GM18498 (cell line): ENCODE data around the gene RTCA.
"Not testable (repeated sequence)": the region's sequence is repeated elsewhere in the genome, so short reads cannot be mapped to it uniquely, and the experiment has no call there.

Source experiments
- ATAC-seq: cut with Tn5 transposase; IDR thresholded peaks from one replicate; pipeline ENCODE4 v1.9.1; 2021; ENCODE audit warnings: mild to moderate bottlenecking, moderate library complexity; ENCODE audit not compliant: unreplicated experiment

RTCA gene

DNA sequence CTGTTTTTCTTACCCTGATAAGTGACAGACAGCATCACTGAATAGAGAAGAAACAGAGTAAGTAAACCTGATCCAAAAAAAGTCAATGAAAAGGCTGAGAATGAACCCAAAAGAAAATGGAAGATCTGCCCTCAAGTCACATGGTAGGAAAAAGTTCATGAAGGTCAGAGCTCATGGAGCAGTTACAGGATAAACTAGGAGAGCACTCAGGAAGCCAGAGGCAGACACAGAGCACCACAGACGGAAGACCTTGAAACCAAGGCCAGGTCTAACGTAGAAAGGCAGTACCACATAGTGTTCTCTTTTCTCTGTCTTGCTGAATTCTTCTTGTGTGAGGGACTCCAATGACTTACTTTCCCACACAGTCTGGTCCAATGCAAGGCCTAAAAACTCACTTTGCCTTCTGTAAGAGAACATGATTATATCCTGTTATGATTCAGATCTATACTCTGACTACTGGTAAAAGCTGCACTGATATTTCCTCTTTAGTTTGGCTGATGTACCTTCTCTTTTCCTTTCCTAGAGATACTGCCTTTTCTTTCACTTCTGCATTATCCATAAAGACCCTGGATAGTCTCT, 40.8 kb downstream of the RTCA start:
- ATAC-seq = no peak

DNA sequence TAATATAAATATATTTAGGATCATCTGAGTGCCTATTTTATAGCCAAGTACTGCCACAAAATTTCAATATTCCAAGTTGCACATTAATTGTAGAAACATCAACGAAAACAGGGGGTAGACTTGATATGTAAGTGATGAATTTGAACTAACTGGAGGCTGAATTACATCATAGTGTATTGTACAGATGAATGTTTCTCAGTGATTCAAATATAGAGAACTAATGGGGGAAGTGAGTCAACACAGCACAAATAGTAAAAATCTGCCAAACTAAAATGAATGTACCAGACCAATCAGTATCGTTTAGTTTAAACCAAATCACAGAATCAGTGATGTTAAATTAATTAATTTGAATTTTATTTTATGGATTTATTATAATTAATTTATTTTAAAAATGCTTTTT, 42.8 kb downstream of the RTCA start:
- ATAC-seq = no peak

DNA sequence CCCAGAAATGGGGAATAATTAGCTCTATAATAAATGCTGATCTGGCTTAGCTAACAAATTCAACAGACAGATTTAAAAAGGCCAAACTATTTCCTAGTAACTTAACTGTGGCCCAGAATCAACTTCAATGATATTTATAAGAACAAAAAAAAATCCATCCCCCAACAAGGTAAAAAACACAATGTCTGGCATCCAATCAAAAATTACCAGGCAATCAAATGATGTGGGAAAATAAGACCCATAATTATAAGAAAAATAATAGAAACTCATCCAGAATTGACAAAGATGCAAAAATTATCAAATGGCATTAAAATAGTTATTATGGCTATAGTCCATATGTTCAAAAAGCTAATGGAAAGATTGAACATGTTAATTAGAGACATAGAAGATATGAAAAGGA, 43.8 kb downstream of the RTCA start:
- no peak for ATAC-seq

DNA sequence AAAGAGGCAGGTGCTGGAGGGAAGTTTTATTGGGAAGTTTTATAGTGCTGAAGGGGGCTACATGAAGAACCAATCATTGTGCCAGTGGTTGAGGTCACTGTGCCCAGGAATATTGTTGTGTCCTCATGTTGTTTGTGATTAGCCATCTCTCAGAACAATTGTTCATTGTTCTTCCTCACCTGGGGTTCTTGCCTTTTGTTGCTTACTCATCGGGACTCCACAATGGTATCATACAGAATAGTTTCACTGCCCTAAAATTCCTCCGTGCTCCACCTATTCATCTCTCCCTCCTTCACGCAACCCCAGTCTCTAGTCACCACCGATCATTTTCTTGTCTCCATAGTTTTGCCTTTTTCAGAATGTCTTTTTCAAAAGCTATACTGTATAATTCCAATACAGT, 47.4 kb downstream of the RTCA start:
- no peak for ATAC-seq

DNA sequence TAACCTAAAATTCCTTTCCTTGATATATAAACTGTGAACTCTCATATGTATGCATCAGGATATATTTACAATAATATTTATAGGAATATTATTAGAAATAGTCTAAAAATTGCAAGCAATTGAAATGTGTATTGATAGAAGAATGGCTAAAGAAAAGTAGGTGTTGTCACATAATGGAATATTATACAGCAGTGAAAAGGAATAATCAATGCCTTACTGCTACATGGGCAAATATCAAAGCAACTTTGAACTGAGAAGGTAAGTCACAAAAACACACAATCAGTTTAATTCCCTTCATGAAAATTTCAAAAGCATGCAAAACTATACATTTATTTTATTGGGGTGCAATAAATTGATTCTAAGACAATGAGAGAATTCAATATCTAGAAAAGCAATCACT, 50.6 kb downstream of the RTCA start:
- no peak for ATAC-seq

DNA sequence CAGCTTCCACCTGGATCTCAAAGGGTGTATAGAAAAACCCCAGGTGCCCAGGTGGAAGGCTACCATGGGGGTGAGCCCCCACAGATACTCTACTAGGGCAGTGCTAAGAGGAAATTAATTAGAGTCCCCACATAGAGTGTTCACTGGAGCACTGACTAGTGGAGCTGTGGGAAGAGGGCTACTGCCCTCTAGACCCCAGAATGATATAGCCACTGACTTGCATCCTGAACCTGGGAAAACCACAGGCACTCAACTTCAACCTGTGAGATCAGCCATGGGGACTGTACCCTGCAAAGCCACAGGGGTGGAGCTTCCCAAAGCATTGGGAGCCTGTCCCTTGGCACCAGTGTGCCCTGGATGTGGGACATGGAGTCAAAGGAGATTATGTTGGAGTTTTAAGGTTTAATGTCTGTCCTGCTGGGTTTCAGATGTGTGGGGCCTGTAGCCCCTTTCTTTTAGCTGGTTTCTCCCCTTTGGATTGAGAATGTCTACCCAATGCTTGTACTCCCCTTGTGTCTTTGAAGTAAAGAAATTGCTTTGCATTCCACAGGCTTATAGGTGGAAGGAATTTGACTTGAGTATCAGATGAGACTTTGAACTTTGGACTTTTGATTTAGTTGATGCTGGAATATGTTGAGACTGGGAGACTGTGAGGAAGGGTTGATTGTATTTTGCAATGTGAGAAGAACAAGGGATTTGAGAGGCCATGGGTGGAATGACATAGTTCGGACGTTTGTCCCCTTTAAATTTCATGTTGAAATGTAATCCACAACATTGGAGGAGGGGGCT, 54.5 kb downstream of the RTCA start:
- ATAC-seq = no peak

DNA sequence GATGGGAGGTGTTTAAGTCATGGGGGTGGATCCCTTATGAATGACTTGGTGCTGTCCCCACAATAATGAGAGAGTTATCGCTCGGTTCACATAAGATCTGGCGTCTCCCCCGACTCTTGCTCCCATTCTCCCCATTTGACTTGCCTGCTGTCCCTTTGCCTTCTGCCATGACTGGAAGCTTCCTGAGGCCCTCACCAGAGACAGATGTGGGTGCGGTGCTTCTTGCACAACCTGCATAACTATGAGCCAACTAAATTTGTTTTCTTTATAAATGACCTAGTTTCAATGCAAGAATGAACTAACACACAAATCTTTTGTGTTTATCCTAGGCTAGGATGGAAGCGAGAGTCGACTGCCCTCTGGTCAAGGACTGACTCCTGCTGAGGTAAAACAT, 55.1 kb downstream of the RTCA start:
- ATAC-seq = no peak

DNA sequence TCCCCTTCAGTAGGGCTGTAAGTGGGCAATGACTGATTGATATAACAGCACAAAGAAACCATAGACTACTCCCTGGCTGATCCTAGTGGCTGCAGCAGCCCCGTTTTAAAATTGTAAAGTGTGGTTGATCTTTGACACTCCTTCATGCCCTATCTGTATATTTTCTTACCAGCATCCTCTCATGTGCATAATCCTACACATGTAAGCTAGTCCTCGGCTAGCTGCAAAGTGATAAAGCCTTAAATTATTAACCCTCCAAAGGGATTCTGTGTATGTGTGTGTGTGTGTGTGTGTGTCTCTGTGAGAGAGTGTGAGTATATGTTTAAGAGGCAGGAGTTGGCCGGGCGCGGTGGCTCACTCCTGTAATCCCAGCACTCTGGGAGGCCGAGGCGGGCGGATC, 55.5 kb downstream of the RTCA start:
- no peak for ATAC-seq

DNA sequence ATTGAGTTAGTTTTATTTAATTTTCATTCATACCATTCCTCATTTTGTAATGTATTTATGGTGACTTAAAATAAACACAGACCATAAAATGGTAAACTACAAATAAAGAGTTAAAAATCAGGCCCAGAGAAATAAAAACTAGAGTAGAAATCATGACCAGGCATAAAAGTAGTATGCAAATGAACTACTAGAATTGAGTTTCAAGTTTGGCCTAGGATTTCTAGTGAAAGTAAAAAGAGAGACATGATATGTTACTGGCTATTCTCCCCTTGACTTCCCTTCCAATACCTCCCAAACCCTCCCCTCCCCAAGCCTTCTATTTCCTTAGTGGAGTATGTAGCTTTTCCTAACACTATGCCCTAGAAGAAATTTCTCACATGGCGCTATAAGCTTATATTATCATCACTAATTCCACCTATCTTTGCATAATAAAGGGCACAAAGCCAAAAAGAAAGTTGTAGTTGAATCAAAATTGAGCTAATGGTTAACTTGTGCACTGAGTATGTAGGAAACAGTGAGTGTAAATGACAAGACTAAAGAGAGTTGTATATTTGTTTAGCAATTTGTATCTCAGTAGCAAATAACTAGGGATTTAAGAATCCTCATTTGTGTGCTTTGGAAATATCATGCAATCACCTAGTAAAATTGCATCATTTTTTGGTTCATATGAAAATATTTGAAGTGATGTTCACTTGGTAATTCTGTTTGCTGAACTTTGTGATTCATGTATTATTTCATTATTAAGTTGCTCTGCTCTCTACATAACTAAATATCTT, 56.6 kb downstream of the RTCA start:
- ATAC-seq = no peak

DNA sequence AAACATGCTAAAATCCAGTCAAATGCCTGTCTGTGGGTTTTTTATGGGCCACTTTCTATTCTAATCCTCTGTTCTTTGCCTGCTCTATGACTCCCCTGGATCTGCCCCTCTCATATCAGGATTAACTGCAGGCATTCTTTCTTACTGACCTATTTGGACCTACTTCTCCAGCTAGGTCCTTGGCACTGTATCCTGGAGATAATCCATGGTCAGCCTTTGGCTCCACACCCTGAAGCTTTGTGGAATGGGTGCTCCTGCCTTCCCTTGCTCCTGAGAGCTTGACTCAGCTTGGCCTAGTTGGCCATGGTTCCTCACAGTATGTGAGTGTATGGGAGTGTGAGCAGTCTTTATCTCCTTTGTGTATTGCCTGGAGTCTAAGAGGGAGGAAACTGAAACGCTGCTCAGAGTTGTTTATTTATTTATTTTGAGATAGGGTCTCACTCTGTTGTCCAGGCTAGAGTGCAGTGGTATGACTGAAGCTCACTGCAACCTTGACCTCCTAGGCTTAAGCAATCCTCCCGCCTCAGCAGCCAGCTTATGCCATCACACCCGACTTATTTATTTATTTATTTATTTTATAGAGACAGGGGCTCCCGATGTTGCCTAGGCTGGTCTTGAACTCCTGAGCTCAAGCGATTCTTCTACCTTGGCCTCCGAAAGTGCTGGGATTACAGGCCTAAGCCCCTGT, 57.5 kb downstream of the RTCA start:
- no peak for ATAC-seq

DNA sequence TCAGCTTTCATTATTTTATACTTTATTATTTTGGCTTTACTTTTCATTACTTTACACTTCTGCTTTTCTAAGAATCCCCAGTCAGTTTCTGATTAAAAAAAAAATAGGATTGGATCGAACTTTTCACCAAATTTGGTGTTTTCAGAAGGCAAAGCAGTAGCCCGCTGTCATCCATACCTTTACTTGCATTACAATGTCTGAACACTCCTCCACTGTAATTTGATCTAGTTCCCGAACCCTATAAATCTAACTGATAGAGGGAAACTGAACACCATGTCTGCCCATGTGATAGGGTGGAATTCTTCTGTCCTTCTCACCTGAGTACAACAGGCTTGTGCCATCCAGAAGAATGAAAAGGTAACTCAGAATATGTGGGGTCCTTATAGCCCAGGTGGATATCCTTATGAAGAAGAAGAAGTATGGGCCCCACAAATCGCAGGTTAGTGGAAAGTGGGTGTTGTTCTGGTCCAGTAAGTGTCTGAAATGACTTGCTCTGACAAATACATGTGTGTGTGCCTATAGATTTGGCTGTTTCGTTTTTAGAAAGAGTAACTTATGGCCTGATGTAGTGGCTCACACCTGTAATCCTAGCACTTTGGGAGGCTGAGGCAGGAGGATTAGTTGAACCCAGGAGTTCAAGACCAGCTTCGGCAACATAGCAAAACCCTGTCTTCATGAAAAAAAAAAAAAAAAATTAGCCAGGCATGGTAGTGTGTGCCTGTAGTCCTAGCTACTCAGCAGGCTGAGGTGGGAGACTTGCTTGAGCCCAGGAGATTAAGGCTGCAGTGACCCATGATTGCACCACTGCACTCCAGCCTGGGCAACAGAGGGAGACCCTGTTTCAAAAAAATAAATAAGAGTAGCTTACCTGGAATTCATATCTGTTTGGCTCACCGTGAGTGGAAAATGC, 59.7 kb downstream of the RTCA start:
- no peak for ATAC-seq

DNA sequence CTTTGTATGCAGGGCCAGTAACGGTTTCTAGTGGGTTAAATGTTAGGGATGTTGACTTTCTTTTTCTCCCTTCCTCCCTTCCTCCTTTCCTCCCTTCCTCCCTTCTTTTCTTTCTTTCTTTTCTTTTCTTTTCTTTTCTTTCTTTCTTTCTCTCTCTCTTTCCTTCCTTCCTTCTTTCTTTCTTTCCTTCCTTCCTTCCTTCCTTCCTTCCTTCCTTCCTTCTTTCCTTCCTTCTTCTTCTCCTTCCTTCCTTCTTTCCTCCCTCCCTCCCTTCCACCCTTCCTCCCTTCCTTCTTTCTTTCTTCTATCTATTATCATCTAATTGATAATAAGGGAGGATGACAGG, 60.3 kb downstream of the RTCA start:
- ATAC-seq = not testable (repeated sequence)

DNA sequence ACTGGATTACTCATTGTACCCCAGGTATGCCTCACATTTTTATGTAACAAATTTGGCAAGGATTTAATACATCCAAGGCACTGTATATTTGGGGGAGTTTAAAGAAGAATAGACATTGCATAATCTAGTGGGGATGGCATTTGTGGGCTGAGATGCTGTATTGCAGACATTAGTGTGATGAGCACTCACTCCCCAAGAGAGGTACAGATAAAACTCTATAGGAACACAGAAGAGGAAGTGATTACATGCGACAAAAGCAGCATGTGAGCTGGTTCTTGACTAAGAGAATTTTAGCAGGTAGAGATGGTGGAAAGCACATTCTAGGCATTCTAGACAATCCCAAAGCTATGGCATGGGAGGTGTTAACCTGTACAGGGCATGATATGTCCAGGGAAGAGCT, 62.1 kb downstream of the RTCA start:
- ATAC-seq = no peak

DNA sequence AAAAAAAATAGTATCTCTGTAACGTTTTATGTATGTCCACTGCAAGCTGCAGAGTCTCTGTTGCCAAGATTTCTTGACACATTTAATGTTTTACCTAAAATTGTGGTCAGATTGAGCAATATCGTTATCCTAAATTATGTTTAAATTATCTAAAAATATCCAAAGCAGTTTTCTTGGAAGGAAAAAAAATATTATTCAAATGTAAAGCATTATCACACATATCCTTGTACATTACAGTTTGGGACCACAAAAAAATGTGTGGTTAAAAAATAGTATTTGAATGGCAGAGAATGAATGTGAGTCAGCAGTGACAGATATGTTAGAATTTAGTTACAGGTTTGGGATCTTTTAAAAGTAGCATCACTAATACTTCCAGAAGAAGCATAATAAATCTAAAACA, 65.1 kb downstream of the RTCA start:
- not testable (repeated sequence) for ATAC-seq

DNA sequence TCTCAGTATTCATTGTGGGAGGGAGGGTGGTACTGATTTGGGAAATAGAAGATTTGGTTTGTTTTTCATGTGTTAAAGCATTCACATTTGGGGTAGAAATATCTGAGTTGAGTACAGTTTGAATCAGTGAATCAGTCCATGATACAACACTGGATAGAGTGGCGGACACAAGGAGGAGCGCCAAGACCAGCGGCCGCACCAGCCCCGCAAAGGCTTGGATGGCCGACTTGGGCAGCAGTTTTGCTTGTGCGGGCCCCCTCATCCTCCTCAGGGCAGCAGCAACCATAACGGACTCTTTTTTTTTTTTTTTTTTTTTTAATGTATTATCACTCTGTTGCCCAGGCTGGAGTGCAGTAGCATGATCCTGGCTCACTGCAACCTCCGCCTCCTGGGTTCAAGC, 66.3 kb downstream of the RTCA start:
- no peak for ATAC-seq

DNA sequence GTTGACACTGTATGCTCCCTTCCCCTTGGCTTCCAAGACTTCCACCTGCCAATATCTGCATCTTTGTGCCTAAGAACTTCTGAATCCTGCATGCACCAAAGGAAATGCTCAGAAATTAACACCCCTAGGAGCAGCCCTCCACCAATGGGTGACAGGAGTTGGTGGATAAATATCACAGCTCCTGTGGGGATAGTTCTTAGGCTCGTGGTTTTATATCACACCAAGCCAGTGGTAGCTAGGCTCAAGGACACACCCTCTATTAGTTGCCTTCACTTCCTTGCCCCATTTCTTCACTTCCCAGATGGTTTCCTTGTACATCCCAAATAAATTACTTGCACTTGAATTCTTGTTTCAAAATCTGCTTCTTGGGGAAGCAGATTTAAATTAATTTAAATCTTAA, 69.4 kb downstream of the RTCA start:
- no peak for ATAC-seq

DNA sequence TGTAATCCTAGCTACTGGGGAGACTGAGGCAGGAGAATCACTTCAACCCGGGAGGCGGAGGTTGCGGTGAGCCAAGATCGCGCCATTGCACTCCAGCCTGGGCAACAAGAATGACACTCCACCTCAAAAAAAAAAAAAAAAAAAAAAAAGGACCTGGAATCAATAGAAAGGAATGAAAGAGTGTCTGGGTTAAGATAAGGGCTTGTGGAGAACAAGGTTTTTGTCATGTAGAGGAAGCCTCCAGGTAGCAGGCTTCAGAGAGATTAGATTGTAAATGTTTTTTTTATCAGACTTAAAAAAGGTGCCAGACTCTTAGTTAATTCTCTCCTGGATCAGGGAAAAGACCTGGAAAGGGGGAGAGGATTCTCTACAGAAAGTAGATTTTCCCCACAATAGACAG, 71.9 kb downstream of the RTCA start:
- ATAC-seq = not testable (repeated sequence)

DNA sequence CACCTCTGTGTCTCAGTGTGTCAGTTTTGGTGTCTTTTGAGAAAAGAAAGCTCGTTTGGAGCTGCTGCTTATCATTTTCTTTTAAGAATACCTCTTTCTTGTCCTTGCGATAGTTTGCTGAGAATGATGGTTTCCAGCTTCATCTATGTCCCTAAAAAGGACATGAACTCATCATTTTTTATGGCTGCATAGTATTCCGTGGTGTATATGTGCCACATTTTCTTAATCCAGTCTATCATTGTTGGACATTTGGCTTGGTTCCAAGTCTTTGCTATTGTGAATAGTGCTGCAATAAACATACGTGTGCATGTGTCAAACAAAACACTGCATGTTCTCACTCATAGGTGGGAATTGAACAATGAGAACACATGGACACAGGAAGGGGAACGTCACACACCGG, 73.7 kb downstream of the RTCA start:
- ATAC-seq = not testable (repeated sequence)

DNA sequence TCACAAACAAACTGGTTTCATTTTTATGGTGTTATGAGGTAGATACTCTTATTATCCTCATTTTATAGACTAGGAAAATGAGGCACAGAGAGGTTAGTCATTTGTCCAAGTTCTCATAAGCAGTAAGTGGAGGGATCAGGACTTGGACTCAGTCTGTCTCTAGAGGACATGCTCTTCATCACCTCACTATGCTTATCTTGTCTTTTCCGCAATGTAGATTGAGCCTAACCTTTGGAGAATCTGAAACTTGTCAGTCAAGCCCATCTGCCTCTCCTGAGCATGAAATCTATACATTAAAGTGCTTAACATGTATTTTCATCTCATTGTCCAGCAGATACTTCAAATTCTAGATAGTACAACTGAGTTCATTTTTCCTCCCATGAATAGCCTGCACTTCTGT, 74.5 kb downstream of the RTCA start:
- ATAC-seq = no peak

DNA sequence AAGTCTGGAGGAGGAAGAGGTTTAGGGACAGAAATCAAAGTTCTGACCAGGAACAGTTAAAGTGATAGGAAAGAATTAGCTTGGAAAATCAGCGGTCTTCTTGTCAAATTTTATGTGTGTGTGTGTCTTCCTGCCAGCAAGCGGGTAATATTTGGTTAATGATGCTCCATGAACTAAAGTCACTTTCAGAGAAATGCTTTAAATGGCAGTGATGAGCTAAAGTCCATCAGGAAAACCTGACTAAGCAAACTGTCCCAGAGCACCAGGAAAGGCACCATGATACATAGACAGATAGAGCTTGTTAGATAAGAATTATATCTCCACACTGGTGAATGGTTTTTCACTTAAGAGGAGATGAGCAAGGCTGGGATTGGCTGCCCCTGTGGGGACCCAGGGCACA, 76.3 kb downstream of the RTCA start:
- no peak for ATAC-seq
